Lower lobe of right lung (tissue), 2 donors: ENCODE results near the gene ZNF536. TPM values are rescaled to one million over a fixed set of nuclear protein-coding genes. Genes with fewer than 3 reads are reported as not detected.

Source experiments
- ATAC-seq, 2 donors: fragments of 200-7000 bp; cut with Tn5 transposase; one replicate each; pipeline ENCODE4 v1.9.1; 2020 to 2022; ENCODE audit warnings: mild to moderate bottlenecking in 2 of 2, moderate library complexity in 2 of 2
- DNase-seq: peaks from one replicate; pipeline ENCODE4 v3.0.0-alpha.2; 2020
- H3K27ac ChIP-seq: fragments of 200-600 bp; one replicate; pipeline ENCODE4 v1.8.0; 2022
- H3K27me3 ChIP-seq: fragments of 200-600 bp; one replicate; pipeline ENCODE4 v1.8.0; 2022; ENCODE audit warnings: low read depth
- H3K36me3 ChIP-seq: fragments of 200-600 bp; one replicate; pipeline ENCODE4 v1.8.0; 2022; ENCODE audit warnings: mild to moderate bottlenecking
- H3K4me1 ChIP-seq: fragments of 200-600 bp; one replicate; pipeline ENCODE4 v1.8.0; 2022
- H3K4me3 ChIP-seq: fragments of 200-600 bp; one replicate; pipeline ENCODE4 v1.8.0; 2022; ENCODE audit warnings: mild to moderate bottlenecking
- H3K9me3 ChIP-seq: fragments of 200-600 bp; one replicate; pipeline ENCODE4 v1.8.0; 2022
- CTCF ChIP-seq: fragments of 200-600 bp; IDR thresholded peaks from one replicate; pipeline ENCODE4 v1.8.0; 2022; ENCODE audit warnings: antibody characterized with exemption, mild to moderate bottlenecking
- intact Hi-C: fragments of 100-400 bp; cut with DNase I; formaldehyde crosslinking; loops from one replicate; pipeline ENCODE4 v1.11.0; 2022
- total RNA-seq: library from RNA; stranded (reverse); fragmentation: NEBNext Ultra II Directional; extraction: Animal tissue kit (Norgen Biotek cat#: 25700); gene quantifications from one replicate; pipeline ENCODE4 v1.2.1, GENCODE V29; 2021
- donor health status: DM: no; HTN: yes; CAD: no; lungs with severe emphysema.

ZNF536 gene
- total RNA-seq, 1 donor from 2014 or later: 0.12 TPM

GRCh38 chr19:30605333-30605732 lies 233.1 kb downstream of the ZNF536 start:
- no peaks in the 10 kb centered on the region for H3K4me1 ChIP-seq
- no peaks in the 10 kb centered on the region for H3K9me3 ChIP-seq
- H3K27ac ChIP-seq: no peak overlapping the region
- DNase-seq: no peak
- H3K36me3 ChIP-seq: no peaks in the 10 kb centered on the region
- intact Hi-C loops: no loop called here
- H3K27me3 ChIP-seq: peaks cover 5% of the 10 kb centered on the region
- H3K4me3 ChIP-seq: no peak overlapping the region
- ATAC-seq: no peak
- TF ChIP-seq CTCF: no peak

- Histone ChIP-seq H3K36me3 (no peaks in the 10 kb centered on the region), H3K4me3 (no peak overlapping the region), H3K9me3 (no peaks in the 10 kb centered on the region), H3K27ac (no peak overlapping the region), H3K4me1 (no peaks in the 10 kb centered on the region), H3K27me3 (no peaks in the 10 kb centered on the region)
- TF ChIP-seq CTCF: no peak
- intact Hi-C loops: no loop called here
- DNase-seq: no peak
- ATAC-seq: no peak
Observed at GRCh38 chr19:30606114-30607050, 234.2 kb downstream of the ZNF536 start.
